ENCODE data around the gene DNAH3. TPM values are rescaled to one million over a fixed set of nuclear protein-coding genes. Genes with fewer than 3 reads are reported as not detected.
"Not testable (repeated sequence)": the region's sequence is repeated elsewhere in the genome, so short reads cannot be mapped to it uniquely, and the experiment has no call there.

The DNAH3 gene
- total RNA-seq, 1 experiment from 2014 or later, result 0.57 TPM

DNA sequence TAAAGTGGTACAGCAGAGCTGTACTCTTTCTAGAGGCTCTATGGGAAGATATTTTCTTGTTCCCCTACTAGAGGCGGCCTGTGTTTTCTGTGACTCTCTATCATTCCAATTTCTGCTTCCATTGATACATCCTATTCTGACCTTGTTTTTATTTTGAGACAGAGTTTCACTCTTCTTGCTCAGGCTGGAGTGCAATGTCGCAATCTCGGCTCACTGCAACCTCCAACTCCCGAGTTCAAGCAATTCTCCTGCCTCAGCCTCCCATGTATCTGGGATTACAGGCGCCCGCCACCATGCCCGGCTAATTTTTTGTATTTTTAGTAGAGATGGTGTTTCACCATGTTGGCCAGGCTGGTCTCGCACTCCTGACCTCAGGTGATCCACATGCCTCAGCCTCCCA is 44.7 kb upstream of the DNAH3 start:
- not testable (repeated sequence) for H3K4me1 Mint-ChIP-seq; ATAC-seq; H3K27me3 Mint-ChIP-seq (ENCODE audit: low read depth); H3K4me3 Mint-ChIP-seq; DNase-seq (ENCODE audit: low spot score); H3K36me3 Mint-ChIP-seq; H3K27ac Mint-ChIP-seq
- CTCF ChIA-PET, result interaction anchor here (1.4 kb wide), 1 partner anchor 105 kb away, joined by 9 read pairs; no protein-coding TSS in a partner anchor
- H3K9me3 Mint-ChIP-seq, result peaks cover 13% of the 10 kb centered on the region
- POLR2A ChIA-PET, result interaction anchor here (1.0 kb wide), 1 partner anchor 89 kb away, joined by 3 read pairs; no protein-coding TSS in a partner anchor

DNA sequence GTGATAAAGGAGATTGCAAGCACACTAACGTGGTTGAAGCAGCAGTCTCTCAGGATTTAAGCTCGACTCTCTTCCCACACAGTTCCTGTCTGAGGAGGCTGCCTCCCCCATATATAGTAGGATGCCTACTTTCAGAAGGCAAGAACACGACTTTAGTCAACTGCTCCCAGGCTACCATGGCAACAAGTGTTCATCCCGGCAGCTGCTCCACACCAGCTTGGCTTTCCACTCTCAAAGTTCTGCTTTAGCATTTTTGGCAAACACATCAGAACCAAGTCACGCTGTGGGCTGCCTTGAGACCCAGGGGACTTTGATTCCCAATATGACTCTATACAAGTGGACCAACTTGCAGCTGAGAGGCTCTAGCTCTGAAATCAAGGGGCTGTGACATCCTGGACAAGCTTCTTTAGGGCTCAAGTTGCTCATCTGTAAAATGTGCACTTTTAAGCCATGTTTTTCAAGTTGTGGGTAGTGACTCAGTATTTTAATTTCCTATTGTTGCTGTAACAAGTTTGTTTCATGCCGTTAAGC is 44.2 kb upstream of the DNAH3 start:
- POLR2A ChIA-PET, result no interaction called here
- DNase-seq (ENCODE audit: low spot score) (no peak), ATAC-seq (no peak)
- Mint-ChIP-seq H3K27ac (no peak overlapping the region), H3K36me3 (no peaks in the 10 kb centered on the region), H3K27me3 (ENCODE audit: low read depth) (peaks cover 5% of the 10 kb centered on the region), H3K9me3 (peaks cover 18% of the 10 kb centered on the region), H3K4me3 (no peak overlapping the region), H3K4me1 (no peaks in the 10 kb centered on the region)
- TF ChIP-seq JUN (CRISPR knock-in tag; IDR thresholded peaks at IDR 0.05) (no peak), SP1 (CRISPR knock-in tag; conservative IDR thresholded peaks at IDR 0.05) (no peak), CREB1 (CRISPR knock-in tag; IDR thresholded peaks at IDR 0.05) (no peak)
- TF ChIP-seq, protein P1, sequence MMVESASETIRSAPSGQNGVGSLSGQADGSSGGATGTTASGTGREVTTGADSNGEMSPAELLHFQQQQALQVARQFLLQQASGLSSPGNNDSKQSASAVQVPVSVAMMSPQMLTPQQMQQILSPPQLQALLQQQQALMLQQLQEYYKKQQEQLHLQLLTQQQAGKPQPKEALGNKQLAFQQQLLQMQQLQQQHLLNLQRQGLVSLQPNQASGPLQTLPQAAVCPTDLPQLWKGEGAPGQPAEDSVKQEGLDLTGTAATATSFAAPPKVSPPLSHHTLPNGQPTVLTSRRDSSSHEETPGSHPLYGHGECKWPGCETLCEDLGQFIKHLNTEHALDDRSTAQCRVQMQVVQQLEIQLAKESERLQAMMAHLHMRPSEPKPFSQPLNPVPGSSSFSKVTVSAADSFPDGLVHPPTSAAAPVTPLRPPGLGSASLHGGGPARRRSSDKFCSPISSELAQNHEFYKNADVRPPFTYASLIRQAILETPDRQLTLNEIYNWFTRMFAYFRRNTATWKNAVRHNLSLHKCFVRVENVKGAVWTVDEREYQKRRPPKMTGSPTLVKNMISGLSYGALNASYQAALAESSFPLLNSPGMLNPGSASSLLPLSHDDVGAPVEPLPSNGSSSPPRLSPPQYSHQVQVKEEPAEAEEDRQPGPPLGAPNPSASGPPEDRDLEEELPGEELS (CRISPR knock-in tag; IDR thresholded peaks at IDR 0.05), result no peak
- CTCF ChIA-PET, result interaction anchor here (1.4 kb wide), 1 partner anchor 106 kb away, joined by 9 read pairs; no protein-coding TSS in a partner anchor

DNA sequence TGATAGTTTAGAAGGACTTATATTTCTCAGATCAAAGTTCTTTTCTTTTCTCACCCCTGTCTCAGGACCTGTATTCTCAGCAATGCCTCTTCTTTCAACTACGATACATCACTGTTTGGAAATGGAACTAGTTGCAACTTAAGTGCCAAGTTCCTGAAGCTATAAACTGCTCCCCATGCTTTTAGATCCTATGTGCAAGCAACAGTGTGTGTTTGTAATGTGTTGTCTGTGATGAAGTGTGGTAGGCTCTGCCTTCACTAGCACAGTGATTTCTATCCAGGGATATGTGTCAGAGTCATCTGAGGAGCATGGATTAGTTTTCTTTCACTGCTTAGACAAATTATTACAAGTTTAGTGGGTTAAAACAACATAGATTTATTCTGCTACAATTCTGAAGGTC is 42.3 kb upstream of the DNAH3 start:
- H3K27me3 Mint-ChIP-seq (ENCODE audit: low read depth), result peaks cover 7% of the 10 kb centered on the region
- H3K27ac Mint-ChIP-seq, result no peak overlapping the region
- H3K9me3 Mint-ChIP-seq, result peaks cover 18% of the 10 kb centered on the region
- DNase-seq (ENCODE audit: low spot score) (no peak), ATAC-seq (no peak)
- no peaks in the 10 kb centered on the region for H3K4me1 Mint-ChIP-seq
- CTCF ChIA-PET, result interaction anchor here (1.2 kb wide), 1 partner anchor 108 kb away, joined by 7 read pairs; no protein-coding TSS in a partner anchor
- H3K36me3 Mint-ChIP-seq, result no peaks in the 10 kb centered on the region
- POLR2A ChIA-PET, result interaction anchor here (0.6 kb wide), 1 partner anchor 91 kb away, joined by 5 read pairs; no protein-coding TSS in a partner anchor
- no peak overlapping the region for H3K4me3 Mint-ChIP-seq
- TF ChIP-seq FOXJ3 (CRISPR knock-in tag; IDR thresholded peaks at IDR 0.05; ENCODE audit: borderline replicate concordance), result no peak
- TF ChIP-seq, protein P2, sequence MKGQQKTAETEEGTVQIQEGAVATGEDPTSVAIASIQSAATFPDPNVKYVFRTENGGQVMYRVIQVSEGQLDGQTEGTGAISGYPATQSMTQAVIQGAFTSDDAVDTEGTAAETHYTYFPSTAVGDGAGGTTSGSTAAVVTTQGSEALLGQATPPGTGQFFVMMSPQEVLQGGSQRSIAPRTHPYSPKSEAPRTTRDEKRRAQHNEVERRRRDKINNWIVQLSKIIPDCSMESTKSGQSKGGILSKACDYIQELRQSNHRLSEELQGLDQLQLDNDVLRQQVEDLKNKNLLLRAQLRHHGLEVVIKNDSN (CRISPR knock-in tag; IDR thresholded peaks at IDR 0.05), result no peak
- no peak for TF ChIP-seq GABPB1 (CRISPR knock-in tag; IDR thresholded peaks at IDR 0.05)
- TF ChIP-seq ZNF396 (CRISPR knock-in tag; IDR thresholded peaks at IDR 0.05; ENCODE audit: borderline replicate concordance), result no peak
- TF ChIP-seq, protein P3, sequence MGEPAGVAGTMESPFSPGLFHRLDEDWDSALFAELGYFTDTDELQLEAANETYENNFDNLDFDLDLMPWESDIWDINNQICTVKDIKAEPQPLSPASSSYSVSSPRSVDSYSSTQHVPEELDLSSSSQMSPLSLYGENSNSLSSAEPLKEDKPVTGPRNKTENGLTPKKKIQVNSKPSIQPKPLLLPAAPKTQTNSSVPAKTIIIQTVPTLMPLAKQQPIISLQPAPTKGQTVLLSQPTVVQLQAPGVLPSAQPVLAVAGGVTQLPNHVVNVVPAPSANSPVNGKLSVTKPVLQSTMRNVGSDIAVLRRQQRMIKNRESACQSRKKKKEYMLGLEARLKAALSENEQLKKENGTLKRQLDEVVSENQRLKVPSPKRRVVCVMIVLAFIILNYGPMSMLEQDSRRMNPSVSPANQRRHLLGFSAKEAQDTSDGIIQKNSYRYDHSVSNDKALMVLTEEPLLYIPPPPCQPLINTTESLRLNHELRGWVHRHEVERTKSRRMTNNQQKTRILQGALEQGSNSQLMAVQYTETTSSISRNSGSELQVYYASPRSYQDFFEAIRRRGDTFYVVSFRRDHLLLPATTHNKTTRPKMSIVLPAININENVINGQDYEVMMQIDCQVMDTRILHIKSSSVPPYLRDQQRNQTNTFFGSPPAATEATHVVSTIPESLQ (CRISPR knock-in tag; IDR thresholded peaks at IDR 0.05), result no peak
- TF ChIP-seq, protein P4, sequence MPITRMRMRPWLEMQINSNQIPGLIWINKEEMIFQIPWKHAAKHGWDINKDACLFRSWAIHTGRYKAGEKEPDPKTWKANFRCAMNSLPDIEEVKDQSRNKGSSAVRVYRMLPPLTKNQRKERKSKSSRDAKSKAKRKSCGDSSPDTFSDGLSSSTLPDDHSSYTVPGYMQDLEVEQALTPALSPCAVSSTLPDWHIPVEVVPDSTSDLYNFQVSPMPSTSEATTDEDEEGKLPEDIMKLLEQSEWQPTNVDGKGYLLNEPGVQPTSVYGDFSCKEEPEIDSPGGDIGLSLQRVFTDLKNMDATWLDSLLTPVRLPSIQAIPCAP (CRISPR knock-in tag; IDR thresholded peaks at IDR 0.05), result no peak
- TF ChIP-seq, protein P5, sequence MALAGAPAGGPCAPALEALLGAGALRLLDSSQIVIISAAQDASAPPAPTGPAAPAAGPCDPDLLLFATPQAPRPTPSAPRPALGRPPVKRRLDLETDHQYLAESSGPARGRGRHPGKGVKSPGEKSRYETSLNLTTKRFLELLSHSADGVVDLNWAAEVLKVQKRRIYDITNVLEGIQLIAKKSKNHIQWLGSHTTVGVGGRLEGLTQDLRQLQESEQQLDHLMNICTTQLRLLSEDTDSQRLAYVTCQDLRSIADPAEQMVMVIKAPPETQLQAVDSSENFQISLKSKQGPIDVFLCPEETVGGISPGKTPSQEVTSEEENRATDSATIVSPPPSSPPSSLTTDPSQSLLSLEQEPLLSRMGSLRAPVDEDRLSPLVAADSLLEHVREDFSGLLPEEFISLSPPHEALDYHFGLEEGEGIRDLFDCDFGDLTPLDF (CRISPR knock-in tag; IDR thresholded peaks at IDR 0.05), result no peak
- no peak for TF ChIP-seq RORB (CRISPR knock-in tag; IDR thresholded peaks at IDR 0.05)
- TF ChIP-seq, protein P6, sequence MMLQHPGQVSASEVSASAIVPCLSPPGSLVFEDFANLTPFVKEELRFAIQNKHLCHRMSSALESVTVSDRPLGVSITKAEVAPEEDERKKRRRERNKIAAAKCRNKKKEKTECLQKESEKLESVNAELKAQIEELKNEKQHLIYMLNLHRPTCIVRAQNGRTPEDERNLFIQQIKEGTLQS (CRISPR knock-in tag; conservative IDR thresholded peaks at IDR 0.05), result no peak
- no peak for TF ChIP-seq ZNF219 (CRISPR knock-in tag; IDR thresholded peaks at IDR 0.05; ENCODE audit: borderline replicate concordance)
- no peak for TF ChIP-seq NR1H2 (CRISPR knock-in tag; IDR thresholded peaks at IDR 0.05)
- TF ChIP-seq, protein P7, sequence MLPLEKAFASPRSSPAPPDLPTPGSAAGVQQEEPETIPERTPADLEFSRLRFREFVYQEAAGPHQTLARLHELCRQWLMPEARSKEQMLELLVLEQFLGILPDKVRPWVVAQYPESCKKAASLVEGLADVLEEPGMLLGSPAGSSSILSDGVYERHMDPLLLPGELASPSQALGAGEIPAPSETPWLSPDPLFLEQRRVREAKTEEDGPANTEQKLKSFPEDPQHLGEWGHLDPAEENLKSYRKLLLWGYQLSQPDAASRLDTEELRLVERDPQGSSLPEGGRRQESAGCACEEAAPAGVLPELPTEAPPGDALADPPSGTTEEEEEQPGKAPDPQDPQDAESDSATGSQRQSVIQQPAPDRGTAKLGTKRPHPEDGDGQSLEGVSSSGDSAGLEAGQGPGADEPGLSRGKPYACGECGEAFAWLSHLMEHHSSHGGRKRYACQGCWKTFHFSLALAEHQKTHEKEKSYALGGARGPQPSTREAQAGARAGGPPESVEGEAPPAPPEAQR (CRISPR knock-in tag; IDR thresholded peaks at IDR 0.05), result no peak
- TF ChIP-seq ZNF263 (CRISPR knock-in tag; IDR thresholded peaks at IDR 0.05; ENCODE audit: low read depth), result no peak
- TF ChIP-seq, protein P8, sequence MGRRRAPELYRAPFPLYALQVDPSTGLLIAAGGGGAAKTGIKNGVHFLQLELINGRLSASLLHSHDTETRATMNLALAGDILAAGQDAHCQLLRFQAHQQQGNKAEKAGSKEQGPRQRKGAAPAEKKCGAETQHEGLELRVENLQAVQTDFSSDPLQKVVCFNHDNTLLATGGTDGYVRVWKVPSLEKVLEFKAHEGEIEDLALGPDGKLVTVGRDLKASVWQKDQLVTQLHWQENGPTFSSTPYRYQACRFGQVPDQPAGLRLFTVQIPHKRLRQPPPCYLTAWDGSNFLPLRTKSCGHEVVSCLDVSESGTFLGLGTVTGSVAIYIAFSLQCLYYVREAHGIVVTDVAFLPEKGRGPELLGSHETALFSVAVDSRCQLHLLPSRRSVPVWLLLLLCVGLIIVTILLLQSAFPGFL (CRISPR knock-in tag; IDR thresholded peaks at IDR 0.05; ENCODE audit: borderline replicate concordance), result no peak
- TF ChIP-seq, protein P9, sequence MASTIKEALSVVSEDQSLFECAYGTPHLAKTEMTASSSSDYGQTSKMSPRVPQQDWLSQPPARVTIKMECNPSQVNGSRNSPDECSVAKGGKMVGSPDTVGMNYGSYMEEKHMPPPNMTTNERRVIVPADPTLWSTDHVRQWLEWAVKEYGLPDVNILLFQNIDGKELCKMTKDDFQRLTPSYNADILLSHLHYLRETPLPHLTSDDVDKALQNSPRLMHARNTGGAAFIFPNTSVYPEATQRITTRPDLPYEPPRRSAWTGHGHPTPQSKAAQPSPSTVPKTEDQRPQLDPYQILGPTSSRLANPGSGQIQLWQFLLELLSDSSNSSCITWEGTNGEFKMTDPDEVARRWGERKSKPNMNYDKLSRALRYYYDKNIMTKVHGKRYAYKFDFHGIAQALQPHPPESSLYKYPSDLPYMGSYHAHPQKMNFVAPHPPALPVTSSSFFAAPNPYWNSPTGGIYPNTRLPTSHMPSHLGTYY (CRISPR knock-in tag; IDR thresholded peaks at IDR 0.05), result no peak
